ENCODE results near the gene ZNF205.
A peak's percentile ranks its signal among the peaks of the same experiment; 100 is the strongest.
"Not testable (repeated sequence)": the region's sequence is repeated elsewhere in the genome, so short reads cannot be mapped to it uniquely, and the experiment has no call there.

Gene ZNF205

DNA sequence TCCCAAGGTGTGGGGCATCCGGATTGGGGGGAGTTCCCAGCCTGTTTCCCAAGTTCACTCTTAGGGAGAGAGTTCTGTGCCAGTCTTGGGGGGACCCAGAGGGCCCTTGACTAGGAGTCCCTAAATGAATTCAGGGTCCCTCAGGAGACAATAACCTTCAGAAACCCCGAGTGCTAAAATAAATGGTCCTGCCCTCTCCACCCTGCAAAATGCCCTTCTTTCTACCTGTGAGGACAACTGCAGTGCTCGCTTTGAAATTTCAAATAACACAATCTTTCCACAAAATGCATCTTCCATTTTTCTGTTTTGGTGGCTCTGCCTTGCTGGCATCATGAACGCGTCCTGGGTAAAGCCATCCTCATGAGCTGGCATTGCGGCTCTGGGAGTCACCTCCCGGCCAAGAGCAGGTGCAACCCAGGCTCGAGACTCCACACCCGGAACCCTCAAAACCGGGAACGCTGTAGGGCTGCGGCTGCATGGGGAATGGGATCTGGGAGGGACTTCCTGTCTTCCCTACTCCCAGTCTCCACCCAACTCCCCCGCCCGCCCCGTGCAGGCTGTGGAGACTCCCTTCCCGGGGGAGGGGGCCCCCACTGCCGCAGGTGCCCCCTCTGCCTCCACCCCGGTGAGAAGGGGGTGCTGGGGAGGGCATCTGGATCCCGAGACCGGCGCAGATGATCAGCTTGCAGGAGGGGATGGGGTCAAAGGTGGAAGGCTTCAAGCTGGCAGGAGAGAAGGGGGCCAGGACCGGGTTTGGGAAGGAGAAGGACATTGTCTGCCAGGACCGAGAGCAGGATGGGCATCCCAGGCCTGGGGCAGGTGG is at the start of gene ZNF205:
ZNF205 (plus strand) TSS at position 529 of the 823 bp plus-strand sequence. CDS start 845 bp downstream, outside the sequence.
- DNase-seq, result peak; percentile 78

DNA sequence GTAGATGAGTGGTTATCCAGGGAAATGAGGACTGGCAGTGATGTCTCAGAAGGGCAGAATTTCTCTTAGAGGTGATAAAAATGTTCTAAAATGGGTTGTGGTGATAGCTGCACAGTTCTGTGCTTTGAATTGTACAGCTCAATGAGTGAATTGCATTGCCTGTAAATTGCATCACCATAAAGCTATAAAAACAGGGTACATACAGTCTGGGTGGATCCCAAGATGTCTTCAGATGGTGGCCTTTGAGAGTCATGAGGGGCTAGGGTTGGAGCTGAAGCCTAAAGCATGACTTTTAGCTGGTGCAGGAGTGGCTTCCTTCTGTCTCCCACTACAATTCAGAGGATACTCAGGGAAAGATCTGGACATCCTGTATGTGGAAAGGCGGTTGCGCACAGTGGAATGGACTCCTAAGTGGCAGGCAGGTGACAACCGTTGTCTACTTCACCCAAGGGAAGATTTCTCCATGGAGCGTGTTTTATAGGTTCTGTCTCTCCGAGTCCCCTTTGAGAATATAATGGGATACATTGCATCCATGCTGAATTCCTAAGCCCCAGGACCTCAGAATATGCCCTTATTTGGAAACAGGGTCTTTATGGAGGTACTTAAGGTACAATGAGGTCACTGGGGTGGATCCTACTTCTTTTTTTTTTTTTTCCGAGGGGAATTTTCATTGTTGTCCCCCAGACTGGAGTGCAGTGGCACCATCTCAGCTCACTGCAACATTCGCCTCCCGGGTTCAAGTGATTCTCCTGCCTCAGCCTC is 48.6 kb upstream of the ZNF205 start:
- DNase-seq, result no peak

DNA sequence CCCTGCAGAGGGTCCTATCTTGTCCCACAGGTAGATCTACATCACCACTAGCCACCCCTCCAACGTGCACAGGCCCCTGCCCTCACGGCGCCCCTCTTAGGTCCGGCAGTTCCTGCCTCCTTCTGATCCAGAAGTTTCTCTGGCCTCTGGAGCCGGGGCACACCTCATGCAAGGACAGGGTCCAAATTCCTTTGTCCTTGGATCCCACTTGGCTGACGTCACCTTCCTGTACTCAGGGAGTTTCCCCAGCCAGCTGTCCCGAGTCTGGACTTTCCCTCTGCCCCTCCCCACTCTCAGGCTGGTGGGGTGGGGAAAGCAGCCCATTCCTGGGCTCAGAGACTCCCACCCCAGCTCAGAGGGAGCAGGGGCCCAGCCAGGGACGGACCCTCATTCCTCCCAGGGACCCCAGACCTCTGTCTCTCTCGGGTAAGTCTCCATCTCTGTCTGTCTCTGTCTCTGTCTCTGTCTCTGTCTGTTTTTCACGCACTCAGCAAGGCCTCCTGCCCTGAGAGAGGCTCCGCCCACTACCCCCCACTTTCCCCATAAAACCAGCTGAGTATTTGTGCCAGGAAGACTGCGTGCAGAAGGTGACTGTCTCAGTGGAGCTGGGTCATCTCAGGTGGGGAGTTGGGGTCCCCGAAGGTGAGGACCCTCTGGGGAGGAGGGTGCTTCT is 47.2 kb upstream of the ZNF205 start, which contains the start of gene IL32:
IL32 (plus strand) TSS at position 572 of the 673 bp plus-strand sequence. CDS start 172 bp downstream, outside the sequence.
- no peak for DNase-seq

DNA sequence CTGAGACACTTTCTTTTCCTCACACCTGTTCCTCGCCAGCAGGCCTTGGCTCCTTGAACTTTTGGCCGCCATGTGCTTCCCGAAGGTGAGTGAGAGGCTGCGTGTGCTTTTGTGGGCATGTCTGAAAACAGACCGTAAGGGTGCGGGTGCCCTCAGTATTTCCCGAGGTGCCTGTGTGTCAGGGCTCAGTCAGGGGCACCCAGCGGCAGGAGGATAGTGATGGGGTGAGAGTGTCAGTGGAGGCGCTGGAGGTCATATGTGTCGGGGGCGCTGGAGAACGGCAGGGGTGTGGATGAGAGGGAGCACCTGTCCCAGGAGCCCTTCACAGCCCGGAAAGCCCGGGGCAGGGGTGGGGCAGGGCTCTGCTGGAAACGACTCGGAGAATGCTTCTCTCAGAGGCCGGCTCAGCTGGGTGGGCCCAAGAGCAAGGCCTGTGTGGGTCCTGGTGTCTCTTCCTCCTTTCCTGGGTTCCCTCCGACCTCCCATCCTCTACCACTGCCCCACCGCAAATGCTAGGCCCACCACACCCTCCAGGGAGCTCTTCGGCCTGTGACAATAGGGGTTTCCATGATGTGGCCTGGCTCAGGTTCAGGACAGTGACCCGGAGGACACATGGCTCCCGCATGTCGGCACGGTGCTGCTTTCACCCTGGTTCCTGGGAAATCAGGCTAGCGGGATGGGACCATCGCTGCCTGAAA is 46.5 kb upstream of the ZNF205 start:
- no peak for DNase-seq

DNA sequence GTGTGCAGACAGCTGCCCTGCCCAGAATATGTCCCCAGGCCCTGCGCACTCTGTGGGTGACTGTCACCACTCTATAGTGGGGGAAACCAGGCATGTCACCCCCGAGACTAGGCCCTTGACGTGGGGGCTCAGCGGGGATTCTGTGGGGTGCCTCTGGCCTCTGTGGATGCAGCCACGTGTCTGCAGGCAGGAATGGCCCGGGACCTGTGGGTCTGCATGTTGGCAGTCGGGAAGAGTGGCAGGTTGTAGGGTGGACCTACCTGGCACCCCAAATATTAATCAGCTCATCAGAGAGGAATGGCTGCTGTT is 46.0 kb upstream of the ZNF205 start:
- DNase-seq, result no peak

DNA sequence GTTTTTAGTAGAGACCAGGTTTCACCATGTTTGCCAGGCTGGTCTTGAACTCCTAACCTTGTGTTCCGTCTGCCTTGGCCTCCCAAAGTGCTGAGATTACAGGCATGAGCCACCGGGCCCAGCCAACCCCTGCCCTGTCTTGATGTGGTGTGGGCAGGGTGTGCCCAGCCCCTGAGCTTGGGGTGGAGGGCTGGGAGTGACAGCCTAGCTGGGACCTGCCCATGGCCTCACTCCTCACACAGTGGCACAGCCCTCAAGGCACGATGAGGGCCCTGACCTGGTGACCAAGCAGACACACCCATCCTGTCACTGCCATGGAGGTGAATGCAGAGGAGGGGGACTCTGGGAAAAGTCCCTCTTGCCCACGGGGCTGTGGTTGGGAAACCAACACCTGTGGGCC is 43.9 kb upstream of the ZNF205 start:
- no peak for DNase-seq

DNA sequence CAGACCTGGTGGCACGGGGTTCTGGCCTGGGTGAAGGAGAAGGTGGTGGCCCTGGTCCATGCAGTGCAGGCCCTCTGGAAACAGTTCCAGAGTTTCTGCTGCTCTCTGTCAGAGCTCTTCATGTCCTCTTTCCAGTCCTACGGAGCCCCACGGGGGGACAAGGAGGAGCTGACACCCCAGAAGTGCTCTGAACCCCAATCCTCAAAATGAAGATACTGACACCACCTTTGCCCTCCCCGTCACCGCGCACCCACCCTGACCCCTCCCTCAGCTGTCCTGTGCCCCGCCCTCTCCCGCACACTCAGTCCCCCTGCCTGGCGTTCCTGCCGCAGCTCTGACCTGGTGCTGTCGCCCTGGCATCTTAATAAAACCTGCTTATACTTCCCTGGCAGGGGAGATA is 43.2 kb upstream of the ZNF205 start:
- not testable (repeated sequence) for DNase-seq

DNA sequence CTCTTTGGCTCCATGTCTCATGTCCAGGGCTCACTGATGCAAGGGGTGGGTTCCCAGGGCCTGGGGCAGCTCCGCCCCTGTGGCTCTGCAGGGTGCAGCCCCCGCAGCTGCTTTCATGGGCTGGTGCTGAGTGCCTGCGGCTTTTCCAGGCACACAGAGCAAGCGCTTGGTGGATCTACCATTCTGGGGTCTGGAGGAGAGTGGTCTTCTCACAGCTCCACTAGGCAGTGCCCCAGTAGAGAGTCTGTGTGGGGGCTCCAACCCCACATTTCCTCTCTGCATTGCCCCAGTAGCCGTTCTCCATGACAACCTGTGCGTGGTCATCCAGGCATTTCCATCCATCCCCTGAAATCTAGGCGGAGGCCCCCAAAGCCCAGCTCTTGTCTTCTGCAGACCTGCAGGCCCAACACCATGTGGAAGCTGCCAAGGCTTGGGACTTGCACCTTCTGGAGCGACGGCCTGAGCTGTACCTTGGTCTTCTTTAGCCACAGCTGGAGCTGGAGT is 41.7 kb upstream of the ZNF205 start:
- no peak for DNase-seq

DNA sequence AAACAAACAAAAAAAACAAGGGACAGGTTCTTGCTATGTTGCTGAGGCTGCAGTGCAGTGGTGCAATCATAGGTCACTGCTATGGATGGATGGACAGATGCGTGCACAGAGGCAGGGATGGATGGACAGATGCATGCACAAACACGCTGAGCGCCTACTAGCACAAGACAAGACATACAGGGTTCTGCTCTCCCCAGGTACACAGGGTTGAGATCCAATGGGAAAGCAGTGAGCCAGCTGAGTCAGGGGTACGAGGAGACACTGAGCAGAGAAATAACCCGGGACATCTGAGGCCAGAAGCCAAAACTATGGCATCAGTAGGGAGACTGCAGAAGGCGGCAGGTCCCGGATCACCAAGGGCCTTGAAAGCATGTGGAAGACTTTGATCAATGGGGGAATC is 40.7 kb upstream of the ZNF205 start:
- DNase-seq, result no peak

DNA sequence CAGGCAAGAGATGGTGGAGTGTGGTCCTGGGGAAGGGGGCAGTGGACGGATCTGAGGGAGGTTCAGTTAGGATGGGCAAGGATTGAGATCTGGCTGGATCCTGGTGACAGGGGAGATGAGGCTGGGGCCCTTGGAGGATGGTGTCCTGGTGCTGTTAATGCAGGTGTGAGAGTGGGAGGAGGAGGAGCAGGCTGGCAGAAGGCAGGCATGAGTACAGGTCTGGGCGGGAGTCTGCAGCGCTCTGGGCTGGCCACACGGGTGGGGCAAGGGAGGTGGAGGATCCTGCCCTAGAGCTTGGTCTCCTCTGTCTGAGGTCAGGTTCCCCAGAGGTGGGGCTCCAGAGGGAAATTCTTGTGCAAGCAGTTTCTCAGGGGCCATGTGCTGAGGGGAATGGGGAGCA is 40.2 kb upstream of the ZNF205 start:
- DNase-seq, result not testable (repeated sequence)

DNA sequence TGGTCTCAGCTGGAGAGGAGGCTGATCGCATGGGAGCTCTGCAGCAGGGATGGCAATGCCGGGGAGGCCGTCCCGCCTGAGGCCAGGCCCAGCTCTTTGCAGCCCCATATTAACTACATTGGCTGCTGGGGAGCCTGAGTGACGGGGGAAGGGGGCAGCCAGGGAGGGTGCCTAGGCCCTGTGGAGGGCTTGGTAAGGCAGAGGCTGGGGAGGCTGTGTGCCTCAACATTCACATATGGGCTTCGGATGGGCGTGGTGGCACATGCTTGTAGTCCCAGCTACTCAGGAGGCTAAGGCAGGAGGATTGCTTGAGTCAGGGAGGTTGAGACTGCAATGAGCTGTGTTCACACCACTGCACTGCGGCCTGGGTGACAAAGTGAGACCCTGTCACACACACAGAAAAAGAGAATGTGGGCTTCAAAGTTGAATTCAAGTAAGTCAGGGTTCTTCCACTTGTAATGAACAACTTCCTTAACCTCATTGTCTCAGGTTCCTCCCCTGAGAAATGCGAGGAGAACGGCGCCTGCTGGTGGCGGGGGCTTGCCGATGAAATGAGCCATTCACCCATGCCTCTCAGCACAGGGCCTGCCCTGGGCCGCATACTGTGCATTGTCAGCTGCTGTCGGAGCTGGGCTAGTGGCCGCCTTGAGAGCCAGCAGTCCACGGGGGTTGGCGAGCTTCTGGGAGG is 39.7 kb upstream of the ZNF205 start:
- DNase-seq, result not testable (repeated sequence)

DNA sequence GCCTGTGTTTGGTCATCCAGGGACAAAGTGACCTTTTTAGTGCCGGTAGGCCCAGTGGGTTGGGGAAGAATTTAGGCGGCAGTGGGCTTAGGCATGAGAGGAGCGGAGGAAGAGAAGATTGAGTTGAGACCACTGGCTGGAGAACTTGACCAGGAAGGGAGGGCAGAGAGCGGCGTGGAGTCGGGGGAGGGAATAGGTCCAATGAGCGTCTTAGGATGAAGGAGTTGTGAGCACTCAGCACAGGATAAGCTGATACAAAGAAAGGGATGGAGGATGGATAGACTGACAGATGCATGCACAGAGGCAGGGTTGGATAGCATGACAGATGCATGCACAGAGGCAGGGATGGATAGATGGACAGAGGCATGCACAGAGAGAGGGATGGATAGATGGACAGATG is 38.9 kb upstream of the ZNF205 start:
- no peak for DNase-seq

DNA sequence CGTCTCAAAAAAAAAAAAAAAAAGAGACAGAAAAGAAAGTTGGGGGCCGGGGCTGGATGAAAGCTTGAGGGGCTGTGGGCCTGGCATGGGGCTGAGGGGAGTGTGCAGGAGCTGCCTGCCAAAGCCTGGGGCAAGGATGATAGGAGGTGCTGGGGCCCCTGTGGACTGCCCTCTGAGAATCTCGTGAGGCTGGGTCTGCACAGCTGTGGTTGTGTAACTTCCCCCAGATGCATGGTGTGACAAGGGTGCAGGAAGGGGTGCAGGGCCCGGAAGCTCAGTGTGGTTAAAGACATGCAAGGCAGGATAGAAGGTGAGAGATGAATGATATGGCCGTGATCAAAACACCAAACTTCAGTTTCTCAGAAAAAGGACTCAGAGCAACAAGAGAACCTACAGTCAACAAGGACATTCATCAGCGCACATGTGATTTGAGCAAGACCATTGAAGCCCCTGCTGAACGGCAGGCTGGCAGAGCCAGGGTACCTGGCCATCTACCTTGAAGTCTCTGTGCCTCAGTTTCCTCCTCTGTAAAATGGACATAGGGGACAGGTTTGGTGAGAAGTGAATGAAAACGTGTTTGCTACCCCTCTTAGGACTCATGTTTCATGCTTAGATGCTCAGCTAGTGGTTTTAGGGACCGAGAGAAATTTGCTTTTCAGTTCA is 37.4 kb upstream of the ZNF205 start:
- no peak for DNase-seq

DNA sequence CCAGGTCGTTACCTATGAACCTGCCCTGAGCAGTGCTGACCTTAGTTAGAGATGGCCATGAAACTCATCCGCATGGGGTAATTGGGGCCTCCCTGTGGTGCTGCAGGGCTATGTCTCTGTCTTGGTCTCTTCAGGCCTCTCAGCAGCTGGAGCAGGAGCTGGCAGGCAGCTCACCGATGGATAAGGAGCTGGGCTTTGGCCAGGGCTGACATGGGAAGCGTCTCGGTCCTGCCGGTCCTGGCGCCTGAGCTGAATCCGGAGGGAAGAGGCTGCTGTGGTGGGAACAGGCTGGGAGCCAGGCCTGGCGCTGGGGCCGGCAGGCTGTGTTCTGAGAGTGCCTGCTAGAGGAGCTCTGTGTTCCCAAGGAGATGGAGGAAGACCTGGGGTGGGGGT is 36.9 kb upstream of the ZNF205 start:
- DNase-seq, result no peak

DNA sequence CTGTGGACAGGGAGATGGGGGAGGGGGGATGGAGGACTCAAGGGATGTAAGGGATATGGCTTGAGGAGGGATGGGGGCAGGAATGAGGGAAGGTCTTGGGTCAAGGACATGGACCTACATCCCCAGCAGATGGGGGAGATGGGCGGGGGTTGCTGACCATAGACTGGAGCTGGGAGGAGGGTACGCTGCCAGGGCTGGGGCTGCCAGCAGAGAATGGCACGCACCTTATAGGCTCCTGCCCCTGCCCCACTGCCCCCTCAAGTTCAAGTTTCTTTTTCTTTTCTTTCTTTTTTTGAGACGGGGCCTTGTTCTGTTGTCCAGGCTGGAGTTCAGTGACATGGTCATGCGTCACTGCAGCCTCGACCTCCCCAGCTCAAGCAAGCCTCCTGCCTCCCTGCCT is 36.4 kb upstream of the ZNF205 start:
- not testable (repeated sequence) for DNase-seq

DNA sequence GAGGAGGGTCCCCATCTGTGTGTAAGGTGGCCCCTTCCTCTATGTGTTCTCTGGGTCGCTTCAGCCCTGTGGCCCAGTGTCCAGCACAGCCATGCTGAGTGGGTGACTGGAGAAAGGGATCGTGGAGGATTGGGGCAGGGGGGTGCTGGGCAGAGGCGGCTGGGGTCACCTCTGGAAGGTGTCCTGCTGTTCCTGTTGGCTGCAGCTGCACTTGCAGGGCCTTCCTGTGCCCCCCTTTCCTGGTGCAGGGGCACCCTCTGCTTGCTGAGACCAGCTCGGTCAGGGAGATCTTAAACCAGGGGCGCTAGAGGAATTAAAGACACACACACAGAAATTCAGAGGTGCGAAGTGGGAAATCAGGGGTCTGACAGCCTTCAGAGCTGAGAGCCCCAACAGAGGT is 35.8 kb upstream of the ZNF205 start:
- DNase-seq, result no peak

DNA sequence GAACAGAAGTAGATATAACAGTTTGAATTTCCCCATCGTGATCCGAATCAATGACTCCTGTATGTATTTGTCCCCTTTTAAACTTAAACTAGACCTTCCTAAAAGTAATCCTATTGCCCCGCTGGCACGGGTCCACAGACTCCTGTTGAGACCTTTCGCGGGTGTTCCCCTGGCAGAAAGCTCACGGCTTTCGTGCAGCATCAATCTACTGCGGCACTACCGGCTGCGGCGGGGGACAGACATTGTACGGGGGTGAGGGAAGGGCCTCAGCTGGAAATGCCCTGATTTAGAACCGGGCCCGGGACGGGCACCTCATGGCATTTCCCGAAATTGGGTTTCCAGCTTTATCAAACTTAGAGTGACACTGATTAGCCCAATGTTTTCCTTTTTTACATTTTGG is 32.4 kb upstream of the ZNF205 start:
- no peak for DNase-seq

DNA sequence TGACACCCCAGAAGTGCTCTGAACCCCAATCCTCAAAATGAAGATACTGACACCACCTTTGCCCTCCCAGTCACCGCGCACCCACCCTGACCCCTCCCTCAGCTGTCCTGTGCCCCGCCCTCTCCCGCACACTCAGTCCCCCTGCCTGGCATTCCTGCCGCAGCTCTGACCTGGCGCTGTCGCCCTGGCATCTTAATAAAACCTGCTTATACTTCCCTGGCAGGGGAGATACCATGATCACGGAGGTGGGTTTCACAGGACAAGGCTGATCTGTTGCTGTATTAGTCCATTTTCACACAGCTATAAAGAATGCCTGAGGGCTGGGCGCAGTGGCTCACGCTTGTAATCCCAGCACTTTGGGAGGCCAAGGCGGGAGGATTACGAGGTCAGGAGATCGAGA is 30.4 kb upstream of the ZNF205 start:
- DNase-seq, result not testable (repeated sequence)

DNA sequence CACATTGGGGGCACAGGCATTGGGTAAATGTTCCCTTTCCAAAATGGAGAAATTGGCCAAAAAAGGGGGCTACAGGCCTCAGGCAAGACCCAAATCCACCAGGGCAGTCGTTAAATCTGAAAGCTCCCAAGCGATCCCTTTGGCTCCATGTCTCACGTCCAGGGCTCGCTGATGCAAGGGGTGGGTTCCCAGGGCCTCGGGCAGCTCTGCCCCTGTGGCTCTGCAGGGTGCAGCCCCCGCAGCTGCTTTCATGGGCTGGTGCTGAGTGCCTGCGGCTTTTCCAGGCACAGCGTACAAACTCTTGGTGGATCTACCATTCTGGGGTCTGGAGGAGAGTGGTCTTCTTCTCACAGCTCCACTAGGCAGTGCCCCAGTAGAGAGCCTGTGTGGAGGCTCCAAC is 29.0 kb upstream of the ZNF205 start:
- DNase-seq, result not testable (repeated sequence)

DNA sequence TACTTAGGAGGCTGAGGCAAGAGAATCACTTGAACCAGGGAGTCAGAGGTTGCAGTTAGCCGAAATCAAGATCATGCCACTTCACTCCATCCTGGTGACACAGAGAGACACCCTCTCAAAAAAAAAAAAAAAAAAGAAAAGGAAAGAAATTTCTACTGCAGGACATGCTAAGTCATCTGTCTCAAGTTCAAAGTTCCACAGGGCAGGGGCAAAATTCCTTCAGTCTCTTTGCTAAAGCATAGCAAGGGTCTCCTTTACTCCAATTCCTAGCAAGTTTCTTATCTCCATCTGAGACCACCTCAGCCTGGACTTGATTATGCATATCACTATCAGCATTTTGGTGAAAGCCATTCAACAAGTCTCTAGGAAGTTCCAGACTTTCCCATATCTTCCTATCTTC is 27.9 kb upstream of the ZNF205 start:
- no peak for DNase-seq

DNA sequence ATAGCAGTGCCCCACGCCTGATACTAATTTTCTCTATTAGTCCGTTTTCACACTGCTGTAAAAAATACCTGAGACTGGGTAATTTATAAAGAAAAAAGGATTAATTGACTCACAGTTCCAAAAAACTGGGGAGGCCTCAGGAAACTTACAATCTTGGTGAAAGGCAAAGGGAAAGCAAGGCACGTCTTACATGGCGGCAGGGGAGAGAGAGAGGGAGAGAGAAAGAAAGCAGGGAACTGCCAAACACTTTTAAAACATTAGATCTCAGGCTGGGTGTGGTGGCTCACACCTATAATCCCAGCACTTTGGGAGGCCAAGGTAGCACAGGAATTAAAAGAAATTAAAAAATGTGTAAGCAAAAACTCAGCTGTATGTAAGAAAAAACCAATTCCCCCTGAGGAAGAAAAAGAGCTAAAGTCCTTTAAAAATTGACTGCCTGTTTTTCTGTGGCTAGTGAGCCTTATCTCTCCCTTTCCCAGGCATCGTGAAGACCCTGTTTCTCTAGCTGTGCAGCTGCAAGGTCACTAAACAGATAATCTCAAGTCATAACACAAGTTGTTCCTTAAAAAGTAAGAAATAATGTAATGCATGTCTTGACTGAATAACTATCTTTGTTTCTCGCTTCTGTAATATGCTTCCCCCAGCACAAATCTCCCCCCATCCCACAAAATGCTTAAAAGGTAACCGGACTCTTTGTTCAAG is 27.3 kb upstream of the ZNF205 start:
- DNase-seq, result no peak

Data from NCI-H2107 (cell line).